GM23338 (cell line): ENCODE measurements around the gene IL1B. TPM values are rescaled to one million over a fixed set of nuclear protein-coding genes. Genes with fewer than 3 reads are reported as not detected.

Experiments used
- ATAC-seq: fragments of 200-7000 bp; cut with Tn5 transposase; 3 replicates; pipeline ENCODE4 v1.9.1; 2020
- DNase-seq: peaks from one replicate; pipeline ENCODE4 v3.0.0-alpha.2; 2015; ENCODE audit warnings: low spot score
- H2AFZ ChIP-seq: fragments of 200-600 bp; sonication (generic); 2 replicates; pipeline ENCODE4 v1.8.0; 2016; ENCODE audit warnings: antibody characterized with exemption, mild to moderate bottlenecking, moderate library complexity
- H3F3A ChIP-seq: fragments of 200-600 bp; sonication (generic); replicated peaks from 2 replicates; pipeline ENCODE4 v1.8.0; 2017; ENCODE audit warnings: antibody characterized with exemption, mixed run types, low read depth
- H3K27ac ChIP-seq: fragments of 200-600 bp; sonication (generic); 2 replicates; pipeline ENCODE4 v1.6.1; 2016; ENCODE audit warnings: low read depth
- H3K27me3 ChIP-seq: fragments of 200-600 bp; sonication (generic); 2 replicates; pipeline ENCODE4 v1.8.0; 2016; ENCODE audit warnings: mild to moderate bottlenecking, mixed run types, moderate library complexity; ENCODE audit not compliant: insufficient read depth
- H3K36me3 ChIP-seq: fragments of 200-600 bp; sonication (generic); 2 replicates; pipeline ENCODE4 v1.8.0; 2016; ENCODE audit warnings: mild to moderate bottlenecking; ENCODE audit not compliant: insufficient read depth
- H3K4me1 ChIP-seq: fragments of 200-600 bp; sonication (generic); 2 replicates; pipeline ENCODE4 v1.8.0; 2016; ENCODE audit warnings: mild to moderate bottlenecking, moderate library complexity; ENCODE audit not compliant: insufficient read depth
- H3K4me2 ChIP-seq: fragments of 200-600 bp; sonication (generic); 2 replicates; pipeline ENCODE4 v1.7.1; 2017; ENCODE audit warnings: mixed run types
- H3K4me3 ChIP-seq: fragments of 200-600 bp; sonication (generic); 2 replicates; pipeline ENCODE4 v1.6.1; 2016; ENCODE audit warnings: mixed run types
- H3K79me2 ChIP-seq: fragments of 200-600 bp; sonication (generic); replicated peaks from 2 replicates; pipeline ENCODE4 v1.8.0; 2017; ENCODE audit warnings: mild to moderate bottlenecking; ENCODE audit not compliant: insufficient read depth
- H3K9me2 ChIP-seq: fragments of 200-600 bp; sonication (generic); 2 replicates; pipeline ENCODE4 v1.8.0; 2017; ENCODE audit not compliant: insufficient read depth
- H4K20me1 ChIP-seq: fragments of 200-600 bp; sonication (generic); replicated peaks from 2 replicates; pipeline ENCODE4 v1.8.0; 2017; ENCODE audit warnings: mild to moderate bottlenecking; ENCODE audit not compliant: insufficient read depth
- H3K27ac Mint-ChIP-seq: 2 replicates; pipeline ENCODE4 v1.8.0; 2020; ENCODE audit warnings: inconsistent platforms, mild to moderate bottlenecking, moderate library complexity, mixed read lengths
- H3K27me3 Mint-ChIP-seq: 3 replicates; pipeline ENCODE4 v1.8.0; 2022; ENCODE audit warnings: low read depth, mild to moderate bottlenecking, moderate library complexity, mixed read lengths, inconsistent platforms; ENCODE audit not compliant: insufficient read depth, poor library complexity
- H3K36me3 Mint-ChIP-seq: 3 replicates; pipeline ENCODE4 v1.8.0; 2021; ENCODE audit warnings: low read depth, mild to moderate bottlenecking, inconsistent platforms, moderate library complexity, mixed read lengths
- H3K4me1 Mint-ChIP-seq: 3 replicates; pipeline ENCODE4 v1.8.0; 2020; ENCODE audit warnings: mild to moderate bottlenecking, inconsistent platforms, mixed read lengths
- H3K4me3 Mint-ChIP-seq: 3 replicates; pipeline ENCODE4 v1.8.0; 2021; ENCODE audit warnings: moderate library complexity, mild to moderate bottlenecking, inconsistent platforms, mixed read lengths
- H3K9me3 Mint-ChIP-seq: 3 replicates; pipeline ENCODE4 v1.8.0; 2020; ENCODE audit warnings: moderate library complexity, mild to moderate bottlenecking, inconsistent platforms, mixed read lengths
- CREB1 ChIP-seq: fragments of 250-450 bp; sonication (Bioruptor Pico); IDR thresholded peaks from 2 replicates; pipeline ENCODE4 v1.5.0; 2020; ENCODE audit warnings: low read depth, mild to moderate bottlenecking, moderate library complexity
- EZH2 ChIP-seq: fragments of 200-600 bp; sonication (generic); IDR thresholded peaks from one replicate; pipeline ENCODE4 v1.8.0; 2017; ENCODE audit warnings: antibody characterized with exemption, mild to moderate bottlenecking, low read depth; ENCODE audit not compliant: unreplicated experiment
- EZH2phosphoT487 ChIP-seq: fragments of 200-600 bp; sonication (generic); IDR thresholded peaks from one replicate; pipeline ENCODE4 v1.8.1; 2018; ENCODE audit warnings: antibody characterized with exemption; ENCODE audit not compliant: unreplicated experiment
- JUNB ChIP-seq: IDR thresholded peaks from one replicate; pipeline ENCODE4 v1.6.1; 2016; ENCODE audit warnings: antibody characterized with exemption; ENCODE audit not compliant: unreplicated experiment
- NANOG ChIP-seq: IDR thresholded peaks from 2 replicates; pipeline ENCODE4 v1.6.1; 2016; ENCODE audit warnings: antibody characterized with exemption, borderline replicate concordance
- POLR2AphosphoS5 ChIP-seq: IDR thresholded peaks from 2 replicates; pipeline ENCODE4 v1.6.1; 2016; ENCODE audit warnings: antibody characterized with exemption, low read depth
- STAT1 ChIP-seq: IDR thresholded peaks from one replicate; pipeline ENCODE4 v1.6.1; 2016; ENCODE audit warnings: antibody characterized with exemption; ENCODE audit not compliant: unreplicated experiment
- ZNF114 ChIP-seq: fragments of 250-450 bp; sonication (Bioruptor Pico); IDR thresholded peaks from 2 replicates; pipeline ENCODE4 v1.5.0; 2020; ENCODE audit warnings: mild to moderate bottlenecking, moderate library complexity
- ZNF331 ChIP-seq: fragments of 250-450 bp; sonication (Bioruptor Pico); IDR thresholded peaks from 2 replicates; pipeline ENCODE4 v1.5.0; 2020; ENCODE audit warnings: low read depth, mild to moderate bottlenecking, moderate library complexity
- polyA plus RNA-seq: library from polyadenylated mRNA; unstranded; fragments of >200 nt; fragmentation: Nextera tagmentation; extraction: Ambion mirVana; gene quantifications from 2 replicates; pipeline ENCODE4 v1.2.1, GENCODE V29; 2016
- total RNA-seq: library from RNA; depleted of rRNA; stranded (reverse); fragments of >200 nt; shearing (Covaris generic); gene quantifications from 2 replicates; pipeline ENCODE4 v1.2.3, GENCODE V29; 2014
- TF ChIP-seq, protein P1 (sequence below): IDR thresholded peaks from 2 replicates; pipeline ENCODE4 v1.6.1; 2016; ENCODE audit warnings: antibody characterized with exemption
- TF ChIP-seq, protein P2 (sequence below): fragments of 250-450 bp; sonication (Bioruptor Pico); IDR thresholded peaks from 2 replicates; pipeline ENCODE4 v1.5.0; 2020; ENCODE audit warnings: mild to moderate bottlenecking, moderate library complexity
- TF ChIP-seq, protein P3 (sequence below): IDR thresholded peaks from one replicate; pipeline ENCODE4 v1.6.1; 2018; ENCODE audit warnings: antibody characterized with exemption; ENCODE audit not compliant: unreplicated experiment
- TF ChIP-seq, protein P4 (sequence below), 2 experiments: fragments of 200-600 bp in 1 of 2; sonication (generic) in 1 of 2; conservative IDR thresholded peaks; 2 replicates each; pipeline versions ENCODE4 v1.5.1 to v1.6.1; 2016 to 2017; ENCODE audit warnings: antibody characterized with exemption in 2 of 2, low read depth in 2 of 2, mild to moderate bottlenecking in 2 of 2, moderate library complexity in 1 of 2

IL1B gene
- total and polyA plus RNA-seq, 2 experiments from 2014 or later: not detected

DNA sequence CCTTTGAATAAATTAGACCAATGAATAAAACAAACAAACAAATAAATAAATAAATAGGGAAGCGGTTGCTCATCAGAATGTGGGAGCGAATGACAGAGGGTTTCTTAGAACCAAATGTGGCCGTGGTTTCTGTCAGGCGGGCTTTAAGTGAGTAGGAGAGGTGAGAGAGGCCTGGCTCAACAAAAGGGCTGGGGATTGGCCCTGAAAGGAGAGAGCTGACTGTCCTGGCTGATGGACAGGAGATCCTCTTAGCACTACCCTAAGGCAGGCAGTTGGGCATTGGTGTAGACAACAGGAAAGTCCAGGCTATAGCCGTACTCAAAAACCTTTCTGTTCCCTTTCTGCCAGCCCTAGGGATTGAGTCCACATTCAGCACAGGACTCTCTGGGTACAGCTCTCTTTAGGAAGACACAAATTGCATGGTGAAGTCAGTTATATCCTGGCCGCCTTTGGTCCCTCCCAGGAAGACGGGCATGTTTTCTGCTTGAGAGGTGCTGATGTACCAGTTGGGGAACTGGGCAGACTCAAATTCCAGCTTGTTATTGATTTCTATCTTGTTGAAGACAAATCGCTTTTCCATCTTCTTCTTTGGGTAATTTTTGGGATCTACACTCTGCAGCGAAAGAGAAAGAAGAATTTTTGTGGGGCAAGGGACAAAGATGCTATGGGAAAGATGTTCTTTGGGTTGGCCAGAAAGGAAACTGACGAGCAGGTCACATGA lies 6.5 kb downstream of the IL1B start:
- peaks cover 5% of the 10 kb centered on the region; the same call in 1 of the 2 replicates for H3K9me2 ChIP-seq
- no peak overlapping the region for H3K4me3 Mint-ChIP-seq
- no peak for DNase-seq
- H2AFZ ChIP-seq: no peak overlapping the region
- H3K27ac Mint-ChIP-seq: no peak overlapping the region
- H3K4me2 ChIP-seq: no peak overlapping the region
- TF ChIP-seq STAT1 (no peak), EZH2phosphoT487 (no peak), NANOG (no peak), POLR2AphosphoS5 (no peak), ZNF114 (no peak), CREB1 (CRISPR knock-in tag) (no peak), ZNF331 (CRISPR knock-in tag) (no peak), JUNB (no peak), EZH2 (no peak)
- TF ChIP-seq, protein P1, sequence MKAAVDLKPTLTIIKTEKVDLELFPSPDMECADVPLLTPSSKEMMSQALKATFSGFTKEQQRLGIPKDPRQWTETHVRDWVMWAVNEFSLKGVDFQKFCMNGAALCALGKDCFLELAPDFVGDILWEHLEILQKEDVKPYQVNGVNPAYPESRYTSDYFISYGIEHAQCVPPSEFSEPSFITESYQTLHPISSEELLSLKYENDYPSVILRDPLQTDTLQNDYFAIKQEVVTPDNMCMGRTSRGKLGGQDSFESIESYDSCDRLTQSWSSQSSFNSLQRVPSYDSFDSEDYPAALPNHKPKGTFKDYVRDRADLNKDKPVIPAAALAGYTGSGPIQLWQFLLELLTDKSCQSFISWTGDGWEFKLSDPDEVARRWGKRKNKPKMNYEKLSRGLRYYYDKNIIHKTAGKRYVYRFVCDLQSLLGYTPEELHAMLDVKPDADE: no peak
- TF ChIP-seq, protein P2, sequence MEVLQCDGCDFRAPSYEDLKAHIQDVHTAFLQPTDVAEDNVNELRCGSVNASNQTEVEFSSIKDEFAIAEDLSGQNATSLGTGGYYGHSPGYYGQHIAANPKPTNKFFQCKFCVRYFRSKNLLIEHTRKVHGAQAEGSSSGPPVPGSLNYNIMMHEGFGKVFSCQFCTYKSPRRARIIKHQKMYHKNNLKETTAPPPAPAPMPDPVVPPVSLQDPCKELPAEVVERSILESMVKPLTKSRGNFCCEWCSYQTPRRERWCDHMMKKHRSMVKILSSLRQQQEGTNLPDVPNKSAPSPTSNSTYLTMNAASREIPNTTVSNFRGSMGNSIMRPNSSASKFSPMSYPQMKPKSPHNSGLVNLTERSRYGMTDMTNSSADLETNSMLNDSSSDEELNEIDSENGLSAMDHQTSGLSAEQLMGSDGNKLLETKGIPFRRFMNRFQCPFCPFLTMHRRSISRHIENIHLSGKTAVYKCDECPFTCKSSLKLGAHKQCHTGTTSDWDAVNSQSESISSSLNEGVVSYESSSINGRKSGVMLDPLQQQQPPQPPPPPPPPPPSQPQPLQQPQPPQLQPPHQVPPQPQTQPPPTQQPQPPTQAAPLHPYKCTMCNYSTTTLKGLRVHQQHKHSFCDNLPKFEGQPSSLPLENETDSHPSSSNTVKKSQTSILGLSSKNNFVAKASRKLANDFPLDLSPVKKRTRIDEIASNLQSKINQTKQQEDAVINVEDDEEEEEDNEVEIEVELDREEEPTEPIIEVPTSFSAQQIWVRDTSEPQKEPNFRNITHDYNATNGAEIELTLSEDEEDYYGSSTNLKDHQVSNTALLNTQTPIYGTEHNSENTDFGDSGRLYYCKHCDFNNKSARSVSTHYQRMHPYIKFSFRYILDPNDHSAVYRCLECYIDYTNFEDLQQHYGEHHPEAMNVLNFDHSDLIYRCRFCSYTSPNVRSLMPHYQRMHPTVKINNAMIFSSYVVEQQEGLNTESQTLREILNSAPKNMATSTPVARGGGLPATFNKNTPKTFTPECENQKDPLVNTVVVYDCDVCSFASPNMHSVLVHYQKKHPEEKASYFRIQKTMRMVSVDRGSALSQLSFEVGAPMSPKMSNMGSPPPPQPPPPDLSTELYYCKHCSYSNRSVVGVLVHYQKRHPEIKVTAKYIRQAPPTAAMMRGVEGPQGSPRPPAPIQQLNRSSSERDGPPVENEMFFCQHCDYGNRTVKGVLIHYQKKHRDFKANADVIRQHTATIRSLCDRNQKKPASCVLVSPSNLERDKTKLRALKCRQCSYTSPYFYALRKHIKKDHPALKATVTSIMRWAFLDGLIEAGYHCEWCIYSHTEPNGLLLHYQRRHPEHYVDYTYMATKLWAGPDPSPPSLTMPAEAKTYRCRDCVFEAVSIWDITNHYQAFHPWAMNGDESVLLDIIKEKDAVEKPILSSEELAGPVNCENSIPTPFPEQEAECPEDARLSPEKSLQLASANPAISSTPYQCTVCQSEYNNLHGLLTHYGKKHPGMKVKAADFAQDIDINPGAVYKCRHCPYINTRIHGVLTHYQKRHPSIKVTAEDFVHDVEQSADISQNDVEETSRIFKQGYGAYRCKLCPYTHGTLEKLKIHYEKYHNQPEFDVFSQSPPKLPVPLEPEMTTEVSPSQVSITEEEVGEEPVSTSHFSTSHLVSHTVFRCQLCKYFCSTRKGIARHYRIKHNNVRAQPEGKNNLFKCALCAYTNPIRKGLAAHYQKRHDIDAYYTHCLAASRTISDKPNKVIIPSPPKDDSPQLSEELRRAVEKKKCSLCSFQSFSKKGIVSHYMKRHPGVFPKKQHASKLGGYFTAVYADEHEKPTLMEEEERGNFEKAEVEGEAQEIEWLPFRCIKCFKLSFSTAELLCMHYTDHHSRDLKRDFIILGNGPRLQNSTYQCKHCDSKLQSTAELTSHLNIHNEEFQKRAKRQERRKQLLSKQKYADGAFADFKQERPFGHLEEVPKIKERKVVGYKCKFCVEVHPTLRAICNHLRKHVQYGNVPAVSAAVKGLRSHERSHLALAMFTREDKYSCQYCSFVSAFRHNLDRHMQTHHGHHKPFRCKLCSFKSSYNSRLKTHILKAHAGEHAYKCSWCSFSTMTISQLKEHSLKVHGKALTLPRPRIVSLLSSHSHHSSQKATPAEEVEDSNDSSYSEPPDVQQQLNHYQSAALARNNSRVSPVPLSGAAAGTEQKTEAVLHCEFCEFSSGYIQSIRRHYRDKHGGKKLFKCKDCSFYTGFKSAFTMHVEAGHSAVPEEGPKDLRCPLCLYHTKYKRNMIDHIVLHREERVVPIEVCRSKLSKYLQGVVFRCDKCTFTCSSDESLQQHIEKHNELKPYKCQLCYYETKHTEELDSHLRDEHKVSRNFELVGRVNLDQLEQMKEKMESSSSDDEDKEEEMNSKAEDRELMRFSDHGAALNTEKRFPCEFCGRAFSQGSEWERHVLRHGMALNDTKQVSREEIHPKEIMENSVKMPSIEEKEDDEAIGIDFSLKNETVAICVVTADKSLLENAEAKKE (CRISPR knock-in tag): no peak
- TF ChIP-seq, protein P3, sequence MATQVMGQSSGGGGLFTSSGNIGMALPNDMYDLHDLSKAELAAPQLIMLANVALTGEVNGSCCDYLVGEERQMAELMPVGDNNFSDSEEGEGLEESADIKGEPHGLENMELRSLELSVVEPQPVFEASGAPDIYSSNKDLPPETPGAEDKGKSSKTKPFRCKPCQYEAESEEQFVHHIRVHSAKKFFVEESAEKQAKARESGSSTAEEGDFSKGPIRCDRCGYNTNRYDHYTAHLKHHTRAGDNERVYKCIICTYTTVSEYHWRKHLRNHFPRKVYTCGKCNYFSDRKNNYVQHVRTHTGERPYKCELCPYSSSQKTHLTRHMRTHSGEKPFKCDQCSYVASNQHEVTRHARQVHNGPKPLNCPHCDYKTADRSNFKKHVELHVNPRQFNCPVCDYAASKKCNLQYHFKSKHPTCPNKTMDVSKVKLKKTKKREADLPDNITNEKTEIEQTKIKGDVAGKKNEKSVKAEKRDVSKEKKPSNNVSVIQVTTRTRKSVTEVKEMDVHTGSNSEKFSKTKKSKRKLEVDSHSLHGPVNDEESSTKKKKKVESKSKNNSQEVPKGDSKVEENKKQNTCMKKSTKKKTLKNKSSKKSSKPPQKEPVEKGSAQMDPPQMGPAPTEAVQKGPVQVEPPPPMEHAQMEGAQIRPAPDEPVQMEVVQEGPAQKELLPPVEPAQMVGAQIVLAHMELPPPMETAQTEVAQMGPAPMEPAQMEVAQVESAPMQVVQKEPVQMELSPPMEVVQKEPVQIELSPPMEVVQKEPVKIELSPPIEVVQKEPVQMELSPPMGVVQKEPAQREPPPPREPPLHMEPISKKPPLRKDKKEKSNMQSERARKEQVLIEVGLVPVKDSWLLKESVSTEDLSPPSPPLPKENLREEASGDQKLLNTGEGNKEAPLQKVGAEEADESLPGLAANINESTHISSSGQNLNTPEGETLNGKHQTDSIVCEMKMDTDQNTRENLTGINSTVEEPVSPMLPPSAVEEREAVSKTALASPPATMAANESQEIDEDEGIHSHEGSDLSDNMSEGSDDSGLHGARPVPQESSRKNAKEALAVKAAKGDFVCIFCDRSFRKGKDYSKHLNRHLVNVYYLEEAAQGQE: no peak
- TF ChIP-seq, protein P4, sequence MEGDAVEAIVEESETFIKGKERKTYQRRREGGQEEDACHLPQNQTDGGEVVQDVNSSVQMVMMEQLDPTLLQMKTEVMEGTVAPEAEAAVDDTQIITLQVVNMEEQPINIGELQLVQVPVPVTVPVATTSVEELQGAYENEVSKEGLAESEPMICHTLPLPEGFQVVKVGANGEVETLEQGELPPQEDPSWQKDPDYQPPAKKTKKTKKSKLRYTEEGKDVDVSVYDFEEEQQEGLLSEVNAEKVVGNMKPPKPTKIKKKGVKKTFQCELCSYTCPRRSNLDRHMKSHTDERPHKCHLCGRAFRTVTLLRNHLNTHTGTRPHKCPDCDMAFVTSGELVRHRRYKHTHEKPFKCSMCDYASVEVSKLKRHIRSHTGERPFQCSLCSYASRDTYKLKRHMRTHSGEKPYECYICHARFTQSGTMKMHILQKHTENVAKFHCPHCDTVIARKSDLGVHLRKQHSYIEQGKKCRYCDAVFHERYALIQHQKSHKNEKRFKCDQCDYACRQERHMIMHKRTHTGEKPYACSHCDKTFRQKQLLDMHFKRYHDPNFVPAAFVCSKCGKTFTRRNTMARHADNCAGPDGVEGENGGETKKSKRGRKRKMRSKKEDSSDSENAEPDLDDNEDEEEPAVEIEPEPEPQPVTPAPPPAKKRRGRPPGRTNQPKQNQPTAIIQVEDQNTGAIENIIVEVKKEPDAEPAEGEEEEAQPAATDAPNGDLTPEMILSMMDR (conservative IDR thresholded peaks at IDR 0.05; ENCODE audit: low read depth in 2 of 2): no peak
- no peaks in the 10 kb centered on the region for H3K36me3 ChIP-seq
- H3F3A ChIP-seq: no peaks in the 10 kb centered on the region
- no peak overlapping the region for H3K4me3 ChIP-seq
- no peaks in the 10 kb centered on the region for H4K20me1 ChIP-seq
- H3K36me3 Mint-ChIP-seq: no peaks in the 10 kb centered on the region
- H3K4me1 ChIP-seq: no peaks in the 10 kb centered on the region
- no peak overlapping the region for H3K27ac ChIP-seq
- H3K27me3 ChIP-seq: no peaks in the 10 kb centered on the region
- no peaks in the 10 kb centered on the region for H3K79me2 ChIP-seq
- H3K4me1 Mint-ChIP-seq: no peaks in the 10 kb centered on the region; the same call in 2 of the 3 replicates
- no peak for ATAC-seq
- peaks cover 3% of the 10 kb centered on the region; the same call in 1 of the 3 replicates for H3K9me3 Mint-ChIP-seq
- no peaks in the 10 kb centered on the region for H3K27me3 Mint-ChIP-seq
